HepG2 (cell line): ENCODE results near the gene MRPS25. TPM values are rescaled to one million over a fixed set of nuclear protein-coding genes. Genes with fewer than 3 reads are reported as not detected.

Source experiments
- ETV5 ChIP-seq: IDR thresholded peaks from 2 replicates; pipeline ENCODE4 v1.6.1; 2018; ENCODE audit warnings: missing biosample characterization, missing genetic modification reagents, inconsistent platforms, borderline replicate concordance
- MXD1 ChIP-seq: sonication (generic); formaldehyde crosslinking; IDR thresholded peaks from 2 replicates; pipeline ENCODE4 v1.4.0; 2020; ENCODE audit warnings: mild to moderate bottlenecking, missing genetic modification reagents
- NFE2 ChIP-seq: sonication (generic); formaldehyde crosslinking; IDR thresholded peaks from 2 replicates; pipeline ENCODE4 v1.4.0; 2020; ENCODE audit warnings: missing genetic modification reagents
- PITX1 ChIP-seq: sonication (generic); formaldehyde crosslinking; IDR thresholded peaks from 2 replicates; pipeline ENCODE4 v1.5.1; 2020; ENCODE audit warnings: mild to moderate bottlenecking, missing genetic modification reagents
- PLSCR1 ChIP-seq: sonication (generic); formaldehyde crosslinking; IDR thresholded peaks from 2 replicates; pipeline ENCODE4 v1.5.0; 2020; ENCODE audit warnings: missing genetic modification reagents, mild to moderate bottlenecking, borderline replicate concordance
- POLR2AphosphoS2 ChIP-seq: IDR thresholded peaks from 2 replicates; pipeline ENCODE4 v1.6.1; 2011; ENCODE audit warnings: low read depth, low read length, improper control_type of control experiment
- RFX5 ChIP-seq: IDR thresholded peaks from 2 replicates; pipeline ENCODE4 v1.6.1; 2011; ENCODE audit warnings: low read depth, low read length, improper control_type of control experiment
- RNF219 ChIP-seq: sonication (generic); formaldehyde crosslinking; IDR thresholded peaks from 2 replicates; pipeline ENCODE4 v1.5.0; 2020; ENCODE audit warnings: mild to moderate bottlenecking, missing genetic modification reagents
- ZBTB14 ChIP-seq: sonication (generic); formaldehyde crosslinking; IDR thresholded peaks from 2 replicates; pipeline ENCODE4 v1.4.0; 2020; ENCODE audit warnings: missing genetic modification reagents
- ZKSCAN1 ChIP-seq: fragments of 150-350 bp; IDR thresholded peaks from 2 replicates; pipeline ENCODE4 v1.6.1; 2014; ENCODE audit warnings: low read length
- ZNF275 ChIP-seq: sonication (generic); formaldehyde crosslinking; IDR thresholded peaks from 2 replicates; pipeline ENCODE4 v1.8.0; 2022; ENCODE audit warnings: missing genetic modification reagents, mild to moderate bottlenecking, inconsistent platforms, borderline replicate concordance
- ZNF589 ChIP-seq: sonication (generic); formaldehyde crosslinking; conservative IDR thresholded peaks from 2 replicates; pipeline ENCODE4 v1.8.0; 2022; ENCODE audit warnings: mild to moderate bottlenecking, moderate library complexity, missing genetic modification reagents
- ZNF788 ChIP-seq: sonication (generic); formaldehyde crosslinking; IDR thresholded peaks from 2 replicates; pipeline ENCODE4 v1.5.0; 2020; ENCODE audit warnings: mild to moderate bottlenecking, missing genetic modification reagents, borderline replicate concordance
- ZSCAN31 ChIP-seq: sonication (generic); formaldehyde crosslinking; IDR thresholded peaks from 2 replicates; pipeline ENCODE4 v1.5.0; 2020; ENCODE audit warnings: low read depth, mild to moderate bottlenecking, missing genetic modification reagents
- polyA plus RNA-seq, 8 experiments: library from polyadenylated mRNA; depleted of rRNA in 3 of 8; stranded (reverse) in 7 of 8; unstranded in 1 of 8; fragments of >200 nt; fragmentation: Illumina TruSeq in 4 of 8; extraction: Trizol in 4 of 8; gene quantifications; 2 replicates each; pipeline versions ENCODE4 v1.2.1 to v1.2.3, GENCODE V29; 2011 to 2016; ENCODE audit warnings: low read depth in 4 of 8, missing spikeins in 1 of 8, mixed read lengths in 1 of 8; ENCODE audit not compliant: insufficient read depth in 1 of 8
- total RNA-seq, 5 experiments: library from RNA; depleted of rRNA; stranded (reverse); fragments of >200 nt; fragmentation: Illumina TruSeq; extraction: Trizol; gene quantifications; 2 replicates each; pipeline ENCODE4 v1.2.3, GENCODE V29; 2016; ENCODE audit warnings: low read depth in 1 of 5
- TF ChIP-seq, protein P1 (sequence below): sonication (generic); formaldehyde crosslinking; IDR thresholded peaks from 2 replicates; pipeline ENCODE4 v1.4.0; 2020; ENCODE audit warnings: low read depth, mild to moderate bottlenecking, missing genetic modification reagents
- TF ChIP-seq, protein P2 (sequence below): sonication (generic); formaldehyde crosslinking; IDR thresholded peaks from 2 replicates; pipeline ENCODE4 v1.5.0; 2020; ENCODE audit warnings: mild to moderate bottlenecking, low read depth, missing genetic modification reagents, borderline replicate concordance
- TF ChIP-seq, protein P3 (sequence below): sonication (generic); formaldehyde crosslinking; IDR thresholded peaks from 2 replicates; pipeline ENCODE4 v1.8.0; 2022; ENCODE audit warnings: mild to moderate bottlenecking, missing genetic modification reagents, moderate library complexity

MRPS25 gene
- total and polyA plus RNA-seq, 2 of the 13 experiments (the other 11 are each of a cell fraction or from before 2014, with no cell fraction given) = 60.1 to 74.3 TPM

- TF ChIP-seq, protein P1, sequence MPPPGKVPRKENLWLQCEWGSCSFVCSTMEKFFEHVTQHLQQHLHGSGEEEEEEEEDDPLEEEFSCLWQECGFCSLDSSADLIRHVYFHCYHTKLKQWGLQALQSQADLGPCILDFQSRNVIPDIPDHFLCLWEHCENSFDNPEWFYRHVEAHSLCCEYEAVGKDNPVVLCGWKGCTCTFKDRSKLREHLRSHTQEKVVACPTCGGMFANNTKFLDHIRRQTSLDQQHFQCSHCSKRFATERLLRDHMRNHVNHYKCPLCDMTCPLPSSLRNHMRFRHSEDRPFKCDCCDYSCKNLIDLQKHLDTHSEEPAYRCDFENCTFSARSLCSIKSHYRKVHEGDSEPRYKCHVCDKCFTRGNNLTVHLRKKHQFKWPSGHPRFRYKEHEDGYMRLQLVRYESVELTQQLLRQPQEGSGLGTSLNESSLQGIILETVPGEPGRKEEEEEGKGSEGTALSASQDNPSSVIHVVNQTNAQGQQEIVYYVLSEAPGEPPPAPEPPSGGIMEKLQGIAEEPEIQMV = peak; percentile 83; the same call in 1 of the 2 replicates
- TF ChIP-seq, protein P2, sequence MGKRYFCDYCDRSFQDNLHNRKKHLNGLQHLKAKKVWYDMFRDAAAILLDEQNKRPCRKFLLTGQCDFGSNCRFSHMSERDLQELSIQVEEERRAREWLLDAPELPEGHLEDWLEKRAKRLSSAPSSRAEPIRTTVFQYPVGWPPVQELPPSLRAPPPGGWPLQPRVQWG (CRISPR knock-in tag) = no peak
- TF ChIP-seq PLSCR1 (CRISPR knock-in tag) (no peak; the same call in 1 of the 2 replicates), POLR2AphosphoS2 (no peak), NFE2 (no peak), ZSCAN31 (CRISPR knock-in tag) (peak; percentile 82; the same call in 1 of the 2 replicates), ZNF788 (peak; percentile 82), RFX5 (no peak), ETV5 (peak; percentile 48; the same call in 1 of the 2 replicates), ZNF589 (CRISPR knock-in tag) (peak; percentile 89; the same call in 1 of the 2 replicates), ZNF275 (CRISPR knock-in tag) (no peak), PITX1 (peak; percentile 83), MXD1 (CRISPR knock-in tag) (peak; percentile 75), RNF219 (0 out of 2 replicates have a peak, but pooled peaks have one; percentile 53), ZKSCAN1 (no peak), ZBTB14 (peak; percentile 36; the same call in 1 of the 2 replicates)
- TF ChIP-seq, protein P3, sequence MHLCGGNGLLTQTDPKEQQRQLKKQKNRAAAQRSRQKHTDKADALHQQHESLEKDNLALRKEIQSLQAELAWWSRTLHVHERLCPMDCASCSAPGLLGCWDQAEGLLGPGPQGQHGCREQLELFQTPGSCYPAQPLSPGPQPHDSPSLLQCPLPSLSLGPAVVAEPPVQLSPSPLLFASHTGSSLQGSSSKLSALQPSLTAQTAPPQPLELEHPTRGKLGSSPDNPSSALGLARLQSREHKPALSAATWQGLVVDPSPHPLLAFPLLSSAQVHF (CRISPR knock-in tag) = peak; percentile 76; the same call in 1 of the 2 replicates
Observed at GRCh38 chr3:15064835-15065549, at the start of gene MRPS25 (continued).
